SW 1271 (cell line): Measurements from ENCODE around the gene TBC1D10A.

Source experiments
- DNase-seq, 2 experiments: peaks; one replicate each; lab custom pipeline; 2025; lab: John Stamatoyannopoulos, UW

Gene TBC1D10A

GRCh38 chr22:30320021-30320556 is 6.7 kb downstream of the TBC1D10A start:
- DNase-seq: no peak

GRCh38 chr22:30318799-30319419 is 7.8 kb downstream of the TBC1D10A start:
- DNase-seq: no peak

GRCh38 chr22:30317778-30318177 is 9.0 kb downstream of the TBC1D10A start:
- DNase-seq: no peak

- no peak for DNase-seq
Measured at GRCh38 chr22:30315962-30316576, 10.7 kb downstream of the TBC1D10A start.

GRCh38 chr22:30314915-30315314 is 11.8 kb downstream of the TBC1D10A start:
- DNase-seq: no peak

- DNase-seq: no peak
Measured at GRCh38 chr22:30313527-30314363, 13.0 kb downstream of the TBC1D10A start.

- DNase-seq: no peak
Measured at GRCh38 chr22:30312053-30312452, 14.7 kb downstream of the TBC1D10A start.

GRCh38 chr22:30310881-30311771 is 15.6 kb downstream of the TBC1D10A start:
- no peak for DNase-seq

- no peak for DNase-seq
Measured at GRCh38 chr22:30309951-30310741, 16.6 kb downstream of the TBC1D10A start.

GRCh38 chr22:30308518-30309230 is 18.1 kb downstream of the TBC1D10A start:
- DNase-seq: no peak

- no peak for DNase-seq
Measured at GRCh38 chr22:30308093-30308492, 18.6 kb downstream of the TBC1D10A start.

GRCh38 chr22:30307041-30307574 is 19.6 kb downstream of the TBC1D10A start:
- DNase-seq: no peak

- no peak for DNase-seq
Measured at GRCh38 chr22:30306627-30307011, 20.1 kb downstream of the TBC1D10A start.

- DNase-seq: no peak
Measured at GRCh38 chr22:30305906-30306626, 20.7 kb downstream of the TBC1D10A start.

GRCh38 chr22:30305519-30305905 is 21.2 kb downstream of the TBC1D10A start:
- DNase-seq: no peak

GRCh38 chr22:30304495-30305244 is 22.1 kb downstream of the TBC1D10A start:
- no peak for DNase-seq

- DNase-seq: no peak
Measured at GRCh38 chr22:30302810-30303138, 24.0 kb downstream of the TBC1D10A start.

- DNase-seq: no peak
Measured at GRCh38 chr22:30301995-30302809, 24.5 kb downstream of the TBC1D10A start.
